ENCODE data around the gene SRGAP2C.
"Not testable (repeated sequence)": the region's sequence is repeated elsewhere in the genome, so short reads cannot be mapped to it uniquely, and the experiment has no call there.

Gene SRGAP2C

GRCh38 chr1:121187914-121188313, 3.1 kb downstream of the SRGAP2C start:
- not testable (repeated sequence) for DNase-seq

- not testable (repeated sequence) for DNase-seq
These were observed 7.7 kb downstream of the SRGAP2C start for GRCh38 chr1:121192512-121192911.

DNA sequence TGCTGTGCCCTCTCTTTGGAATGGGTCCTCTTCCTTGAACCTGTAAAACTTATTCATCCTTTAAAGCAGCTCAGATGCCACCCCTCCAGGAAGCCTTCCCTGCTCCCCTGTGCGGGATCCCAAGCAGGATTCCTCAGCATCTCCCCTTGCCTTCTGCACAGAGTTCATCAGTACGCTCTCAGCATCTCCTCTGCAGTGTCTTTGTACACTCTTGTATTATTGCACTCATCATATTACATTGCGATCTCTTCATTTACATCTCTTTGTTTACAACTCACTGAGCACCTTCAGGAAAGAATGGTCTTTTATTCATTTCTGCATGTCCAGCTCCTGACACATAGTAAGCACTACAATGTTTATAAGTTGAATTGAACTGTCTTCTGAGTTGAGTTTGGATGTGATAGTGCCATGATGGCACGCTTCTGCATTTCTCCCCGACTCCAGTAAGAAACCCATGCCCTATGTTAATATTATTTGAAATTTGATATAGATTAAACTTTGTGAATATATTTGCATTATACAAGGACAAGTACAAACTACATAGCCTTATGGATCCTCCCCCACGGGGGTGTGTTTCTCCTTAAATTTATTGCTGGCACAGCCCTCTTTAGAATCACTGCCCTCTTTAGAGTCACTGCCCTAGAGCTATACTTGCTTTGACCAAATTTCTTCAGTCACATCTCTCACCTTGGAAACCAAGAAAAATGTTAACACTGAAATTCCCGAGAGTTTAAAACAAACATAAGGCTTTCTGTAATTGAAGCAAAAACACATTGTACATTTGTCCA, 12.5 kb downstream of the SRGAP2C start:
- DNase-seq = not testable (repeated sequence)

DNA sequence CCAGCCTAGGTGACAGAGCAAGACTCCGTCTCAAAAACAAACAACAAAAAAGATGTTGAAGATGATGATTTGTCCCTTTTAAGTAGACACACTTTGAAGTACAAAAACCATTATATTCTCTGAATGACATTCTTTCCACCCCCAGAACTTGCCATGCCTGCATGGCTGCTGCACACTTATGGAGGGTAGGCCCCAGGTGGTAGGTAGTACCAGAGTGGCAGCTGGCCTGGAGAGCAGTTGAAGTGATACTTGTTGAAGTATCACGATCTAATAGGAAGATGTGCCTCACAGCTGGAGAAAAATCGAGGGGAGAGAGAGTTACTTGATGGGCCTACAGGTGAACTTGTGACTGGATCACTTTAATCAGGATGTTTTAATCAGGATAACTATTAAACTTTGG, 15.0 kb downstream of the SRGAP2C start:
- DNase-seq = not testable (repeated sequence)

GRCh38 chr1:121200232-121200631, 15.5 kb downstream of the SRGAP2C start:
- DNase-seq = not testable (repeated sequence)

DNA sequence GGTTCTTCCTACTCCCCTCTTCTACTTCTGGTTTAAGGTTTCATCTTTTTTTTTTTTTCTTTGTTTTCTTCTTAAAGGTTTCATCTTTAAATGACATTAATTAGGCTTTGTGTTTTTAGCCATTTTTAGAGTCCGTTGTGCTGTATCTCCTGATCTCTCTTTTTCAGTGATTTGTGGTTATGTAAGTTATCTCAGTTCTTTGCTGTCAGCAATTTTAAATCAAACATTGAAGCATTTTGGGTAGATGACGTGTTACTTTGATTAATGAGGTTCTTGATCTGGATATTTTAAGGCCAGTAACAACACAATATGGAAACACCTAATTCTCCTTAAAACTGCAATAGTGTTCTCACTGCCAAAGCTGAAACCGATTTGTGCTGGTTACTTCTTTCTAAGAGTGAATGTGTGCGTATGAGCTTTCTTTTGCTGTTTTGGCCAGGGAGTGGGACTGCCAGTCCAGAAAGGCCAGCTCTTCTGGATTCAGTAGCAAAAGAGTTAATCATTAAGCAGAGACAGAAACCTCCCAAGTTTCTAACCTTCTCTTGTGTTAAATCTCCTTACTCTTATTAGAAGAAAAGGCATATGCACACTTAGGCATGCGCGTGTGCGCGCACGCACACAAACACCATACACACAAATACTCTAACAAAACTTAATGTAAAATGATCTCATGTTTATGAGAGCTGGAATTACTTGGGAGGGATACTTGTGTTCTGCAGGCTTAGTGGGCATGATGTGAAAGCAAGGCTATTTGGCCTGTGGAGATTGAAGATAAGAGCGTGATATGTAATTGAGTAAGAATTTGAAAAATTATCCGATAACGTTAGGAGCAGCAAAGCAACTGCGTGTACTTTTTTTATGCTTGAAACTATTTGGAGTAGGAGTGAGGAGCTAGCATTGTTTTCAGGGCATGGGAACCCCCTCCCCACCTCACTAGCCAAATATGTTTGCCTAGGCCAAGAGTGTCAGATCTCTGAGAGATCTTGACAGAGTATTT, 16.5 kb downstream of the SRGAP2C start:
- not testable (repeated sequence) for DNase-seq

DNA sequence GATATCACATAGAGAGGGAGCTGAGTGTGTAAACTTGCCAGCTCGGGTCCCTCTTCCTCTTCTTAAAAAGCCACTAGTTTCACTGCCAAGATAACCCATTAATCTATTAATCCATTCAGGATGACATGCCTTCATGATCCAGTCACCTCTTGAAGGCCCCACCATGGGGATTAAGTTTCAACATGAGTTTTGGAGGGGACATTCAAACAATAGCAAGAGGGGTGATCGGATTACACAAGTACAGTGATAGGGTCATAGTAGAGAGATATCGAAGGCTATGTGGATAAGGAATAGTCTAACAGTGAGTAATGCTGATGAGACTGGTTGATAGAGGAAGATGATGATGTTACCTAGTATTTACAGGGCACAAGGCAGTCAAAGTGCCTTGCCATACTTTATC, 18.2 kb downstream of the SRGAP2C start:
- not testable (repeated sequence) for DNase-seq

- not testable (repeated sequence) for DNase-seq
These were observed 21.3 kb downstream of the SRGAP2C start for GRCh38 chr1:121205786-121206711.

DNA sequence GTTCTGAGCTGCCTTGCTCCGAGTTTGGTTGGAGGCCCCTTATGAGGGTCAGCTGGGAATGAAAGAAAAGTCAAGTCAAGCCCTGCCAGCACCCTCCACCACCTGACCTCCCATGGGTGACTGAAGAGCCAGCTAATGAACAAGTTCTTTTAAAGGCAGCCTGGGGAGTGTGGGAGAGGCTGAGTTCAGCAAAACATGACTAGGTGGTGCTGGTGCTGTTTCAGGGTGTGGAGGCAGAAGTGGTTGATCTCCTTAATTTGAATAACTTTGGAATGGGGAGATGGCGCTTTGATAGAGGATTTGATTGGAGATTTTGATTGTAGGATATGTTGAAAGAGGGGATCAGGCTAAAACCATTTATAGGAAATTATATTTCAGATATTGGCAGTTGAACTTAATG, 22.6 kb downstream of the SRGAP2C start:
- not testable (repeated sequence) for DNase-seq

DNA sequence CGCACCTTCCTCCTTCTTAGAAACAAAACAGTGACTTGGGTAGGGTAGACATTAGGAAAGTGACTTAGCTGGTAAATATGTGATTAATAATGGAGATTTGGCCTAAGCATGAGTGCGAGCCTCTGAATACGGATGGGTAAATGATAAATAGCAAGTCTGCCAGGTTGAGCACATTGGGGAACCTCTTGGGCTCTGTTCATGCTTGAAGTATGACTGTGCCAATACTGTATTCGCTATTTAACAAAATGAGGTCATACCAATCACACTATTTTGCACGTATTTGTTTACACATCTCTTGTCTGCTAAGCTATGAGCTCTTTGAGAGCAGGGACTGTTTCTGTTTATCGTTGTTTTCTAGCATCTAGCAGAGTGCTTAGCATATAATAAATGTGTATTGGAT, 23.6 kb downstream of the SRGAP2C start:
- not testable (repeated sequence) for DNase-seq

- DNase-seq = not testable (repeated sequence)
These were observed 26.0 kb downstream of the SRGAP2C start for GRCh38 chr1:121210778-121211177.

- not testable (repeated sequence) for DNase-seq
These were observed 28.7 kb downstream of the SRGAP2C start for GRCh38 chr1:121213491-121213890.

DNA sequence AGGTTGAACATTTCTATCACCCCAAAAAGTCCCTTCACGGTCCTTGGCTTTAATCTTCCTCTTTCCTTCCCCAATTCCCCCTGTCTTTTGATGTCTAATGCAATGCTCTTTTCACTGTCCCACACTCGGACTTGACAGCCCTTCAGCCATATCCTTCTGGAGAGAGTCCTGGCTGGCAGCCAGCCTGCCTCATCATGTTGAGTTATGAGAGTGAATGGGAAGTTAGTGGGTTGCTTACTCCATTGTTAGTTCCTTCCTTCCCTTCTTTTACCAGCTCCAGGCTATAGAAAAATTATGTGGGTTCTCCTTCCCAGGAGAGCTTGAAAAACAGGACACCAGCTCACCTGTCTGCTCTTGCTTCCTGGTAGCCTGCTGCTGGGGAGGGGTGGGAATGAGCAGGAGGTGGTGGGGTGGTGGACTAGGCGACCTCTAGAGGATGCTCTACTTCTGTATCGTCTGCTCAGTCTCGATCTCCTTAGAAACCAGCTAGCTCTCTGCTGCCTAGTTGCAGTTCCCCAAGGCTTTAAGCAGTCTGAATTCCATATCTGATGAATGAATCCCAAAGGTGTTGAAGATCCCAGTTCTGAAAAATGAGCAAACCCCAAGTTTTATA, 29.9 kb downstream of the SRGAP2C start:
- DNase-seq = not testable (repeated sequence)

GRCh38 chr1:121215699-121216417, 31.1 kb downstream of the SRGAP2C start:
- not testable (repeated sequence) for DNase-seq

DNA sequence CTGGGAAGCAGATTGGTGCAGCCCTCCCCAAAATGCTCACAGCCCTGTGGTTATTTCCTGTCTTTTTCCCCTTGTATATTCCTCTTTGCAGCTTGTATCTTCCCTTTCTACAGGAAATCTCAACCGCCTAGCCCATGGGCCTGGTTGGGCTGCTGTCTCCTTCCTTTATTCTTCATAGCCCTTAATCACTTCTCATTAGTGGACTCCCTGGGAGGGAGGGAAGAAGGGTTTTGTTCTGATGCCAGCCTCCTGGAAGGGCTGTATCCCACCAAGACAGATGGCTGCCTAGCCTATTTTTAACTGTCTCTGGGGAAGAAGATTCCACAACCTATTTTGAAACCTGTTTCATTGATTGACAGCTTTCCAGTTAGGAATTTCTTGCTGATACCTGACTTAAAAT, 31.9 kb downstream of the SRGAP2C start:
- DNase-seq = not testable (repeated sequence)

DNA sequence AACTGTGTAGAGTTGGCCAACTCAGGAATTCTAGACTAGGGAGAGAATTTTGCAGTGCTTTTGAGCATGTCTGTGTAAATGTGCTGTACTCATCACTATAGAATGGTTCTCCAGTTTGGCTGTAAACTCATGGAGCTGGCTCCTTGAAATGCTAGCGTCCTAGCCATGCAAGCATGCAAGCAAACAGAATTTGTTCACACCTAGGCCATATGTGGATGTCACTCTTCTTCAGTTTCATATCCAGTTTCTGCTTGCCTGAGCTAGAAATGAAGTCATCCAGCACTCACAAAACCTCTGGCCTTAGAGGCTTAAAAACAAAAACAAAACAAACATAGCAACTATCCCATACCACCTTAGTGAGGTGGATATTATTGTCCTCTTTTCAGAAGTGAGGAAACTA, 37.0 kb downstream of the SRGAP2C start:
- DNase-seq = peak in 1 of 5 donors; percentile 49

DNA sequence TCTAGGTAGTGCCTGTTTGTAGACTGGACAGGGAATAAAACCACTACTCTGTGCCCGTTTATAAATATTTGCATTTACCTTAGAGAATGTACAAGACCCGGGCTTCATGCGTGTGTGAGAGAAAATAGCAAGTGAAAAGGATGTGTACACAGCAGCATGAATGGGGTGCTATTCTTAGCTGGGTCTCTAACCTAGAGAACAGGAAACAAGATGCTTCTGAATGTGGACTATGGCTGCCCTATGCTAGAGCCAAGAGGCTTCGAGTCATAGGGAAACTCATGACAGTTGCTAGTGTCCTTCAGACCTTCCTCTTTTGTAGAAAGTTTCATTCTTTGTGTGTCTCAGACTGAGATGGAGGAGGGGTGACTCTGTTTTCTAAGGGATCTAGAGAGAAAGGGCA, 39.9 kb downstream of the SRGAP2C start:
- not testable (repeated sequence) for DNase-seq

- not testable (repeated sequence) for DNase-seq
These were observed 41.6 kb downstream of the SRGAP2C start for GRCh38 chr1:121226295-121226904.

GRCh38 chr1:121226925-121227324, 42.1 kb downstream of the SRGAP2C start:
- not testable (repeated sequence) for DNase-seq

DNA sequence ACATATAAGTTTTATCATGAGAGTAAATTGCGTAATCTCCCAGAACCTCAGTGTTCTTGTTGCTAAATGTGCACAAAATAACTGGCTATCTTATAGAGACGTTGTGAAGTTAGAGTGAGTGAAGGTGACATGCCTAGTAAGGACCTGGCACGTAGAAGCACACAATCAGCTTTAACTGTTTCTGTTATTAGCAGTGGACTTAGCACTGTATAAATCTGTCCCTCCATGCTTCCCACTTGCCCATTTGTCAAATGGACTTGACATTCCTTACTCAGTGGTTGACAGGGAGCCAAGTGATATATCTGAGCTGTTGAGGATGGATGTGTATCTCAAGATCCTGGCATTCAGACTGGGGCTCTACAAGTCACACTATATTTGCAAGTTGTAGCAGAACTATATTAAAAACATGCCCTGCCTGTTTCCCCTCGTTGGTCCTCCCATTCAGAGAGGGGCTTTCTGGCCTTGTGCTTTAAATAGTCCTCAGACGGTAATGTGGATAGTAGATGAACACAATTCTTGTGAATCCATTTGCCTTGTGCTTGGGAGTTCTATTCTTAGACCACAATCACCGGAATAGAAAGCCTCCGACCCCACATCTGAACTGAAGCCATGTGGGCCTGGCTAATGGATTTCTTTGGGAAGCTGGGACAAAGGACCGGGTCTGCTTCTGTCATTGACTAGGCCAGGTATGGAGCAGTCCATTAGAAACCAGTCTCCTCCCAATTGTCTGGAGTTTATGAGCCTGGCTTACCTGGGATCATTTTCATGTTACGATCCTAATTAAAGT, 43.0 kb downstream of the SRGAP2C start:
- DNase-seq = not testable (repeated sequence)

All from T-helper 1 cell (primary cell).